ENCODE data around the gene PWWP2A. TPM values are rescaled to one million over a fixed set of nuclear protein-coding genes. Genes with fewer than 3 reads are reported as not detected.
"Not testable (repeated sequence)": the region's sequence is repeated elsewhere in the genome, so short reads cannot be mapped to it uniquely, and the experiment has no call there.

The PWWP2A gene
- polyA plus RNA-seq, 1 experiment = 15.1 TPM

DNA sequence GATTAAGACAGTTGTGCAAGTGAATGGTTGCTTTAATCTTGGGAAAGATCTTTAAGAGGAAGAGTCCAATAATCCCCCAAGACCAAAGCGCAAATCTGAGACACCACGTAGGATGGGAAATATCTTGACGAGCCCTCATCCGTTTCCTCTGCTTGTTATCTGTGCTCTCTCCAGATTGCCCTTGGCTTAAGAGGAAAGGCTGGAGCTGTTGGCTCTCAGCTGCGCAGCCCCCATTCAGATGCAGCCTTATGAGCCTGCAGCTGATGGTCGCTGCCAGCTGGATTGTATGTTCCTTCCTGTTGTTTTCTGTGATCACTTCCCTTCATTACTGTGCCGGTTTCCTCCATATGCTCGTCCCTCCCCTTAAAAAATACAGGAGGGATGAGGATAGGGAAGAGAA, 47.7 kb downstream of the PWWP2A start:
- no peak overlapping the region for H3K27ac ChIP-seq (ENCODE audit: low read depth, low read length)
- no peaks in the 10 kb centered on the region for H3K9me3 ChIP-seq (ENCODE audit: control insufficient read depth, insufficient read depth, low read length)
- TF ChIP-seq, protein P1, sequence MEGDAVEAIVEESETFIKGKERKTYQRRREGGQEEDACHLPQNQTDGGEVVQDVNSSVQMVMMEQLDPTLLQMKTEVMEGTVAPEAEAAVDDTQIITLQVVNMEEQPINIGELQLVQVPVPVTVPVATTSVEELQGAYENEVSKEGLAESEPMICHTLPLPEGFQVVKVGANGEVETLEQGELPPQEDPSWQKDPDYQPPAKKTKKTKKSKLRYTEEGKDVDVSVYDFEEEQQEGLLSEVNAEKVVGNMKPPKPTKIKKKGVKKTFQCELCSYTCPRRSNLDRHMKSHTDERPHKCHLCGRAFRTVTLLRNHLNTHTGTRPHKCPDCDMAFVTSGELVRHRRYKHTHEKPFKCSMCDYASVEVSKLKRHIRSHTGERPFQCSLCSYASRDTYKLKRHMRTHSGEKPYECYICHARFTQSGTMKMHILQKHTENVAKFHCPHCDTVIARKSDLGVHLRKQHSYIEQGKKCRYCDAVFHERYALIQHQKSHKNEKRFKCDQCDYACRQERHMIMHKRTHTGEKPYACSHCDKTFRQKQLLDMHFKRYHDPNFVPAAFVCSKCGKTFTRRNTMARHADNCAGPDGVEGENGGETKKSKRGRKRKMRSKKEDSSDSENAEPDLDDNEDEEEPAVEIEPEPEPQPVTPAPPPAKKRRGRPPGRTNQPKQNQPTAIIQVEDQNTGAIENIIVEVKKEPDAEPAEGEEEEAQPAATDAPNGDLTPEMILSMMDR (IDR thresholded peaks at IDR 0.05; ENCODE audit: low read depth, low read length) = no peak
- no peaks in the 10 kb centered on the region for H3K27me3 ChIP-seq (ENCODE audit: control insufficient read depth, insufficient read depth, low read length)
- CTCF ChIA-PET = interaction anchor here (1.0 to 2.0 kb wide), 3 partner anchors 10 to 50 kb away, joined by 3 to 8 read pairs (median 3); no protein-coding TSS in a partner anchor
- no peak for DNase-seq (ENCODE audit: low read depth, low spot score)
- no peak overlapping the region for H3K4me3 ChIP-seq (ENCODE audit: low read depth, low read length)
- POLR2A ChIA-PET = interaction anchor here (0.6 kb wide), 1 partner anchor 33 kb away, joined by 3 read pairs; no protein-coding TSS in a partner anchor

DNA sequence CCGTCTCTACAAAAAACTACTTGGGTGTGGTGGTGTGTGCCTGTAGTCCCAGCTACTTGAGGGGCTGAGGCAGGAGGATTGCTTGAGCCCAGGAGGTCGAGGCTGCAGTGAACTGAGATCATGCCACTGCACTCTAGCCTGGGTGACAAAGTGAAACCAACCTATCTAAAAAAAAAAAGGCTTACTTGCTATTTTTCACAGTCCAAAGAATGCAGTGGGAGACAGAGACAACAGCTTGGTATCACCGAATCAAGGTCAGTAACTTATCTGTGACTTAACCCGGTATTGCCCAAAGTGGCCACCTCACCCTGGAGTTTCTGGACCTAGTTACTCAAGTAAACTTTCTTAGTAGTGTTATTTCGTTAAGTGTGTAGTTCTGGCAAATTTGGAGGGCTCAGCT, 50.1 kb downstream of the PWWP2A start:
- H3K4me3 ChIP-seq (ENCODE audit: low read depth, low read length); H3K27me3 ChIP-seq (ENCODE audit: control insufficient read depth, insufficient read depth, low read length); H3K9me3 ChIP-seq (ENCODE audit: control insufficient read depth, insufficient read depth, low read length); H3K27ac ChIP-seq (ENCODE audit: low read depth, low read length); DNase-seq (ENCODE audit: low read depth, low spot score): not testable (repeated sequence)
- ChIA-PET CTCF (interaction anchor here (1.0 kb wide), 1 partner anchor 12 kb away, joined by 3 read pairs; no protein-coding TSS in a partner anchor), POLR2A (interaction anchor here (1.3 kb wide), 1 partner anchor 11 kb away, joined by 3 read pairs; no protein-coding TSS in a partner anchor)

DNA sequence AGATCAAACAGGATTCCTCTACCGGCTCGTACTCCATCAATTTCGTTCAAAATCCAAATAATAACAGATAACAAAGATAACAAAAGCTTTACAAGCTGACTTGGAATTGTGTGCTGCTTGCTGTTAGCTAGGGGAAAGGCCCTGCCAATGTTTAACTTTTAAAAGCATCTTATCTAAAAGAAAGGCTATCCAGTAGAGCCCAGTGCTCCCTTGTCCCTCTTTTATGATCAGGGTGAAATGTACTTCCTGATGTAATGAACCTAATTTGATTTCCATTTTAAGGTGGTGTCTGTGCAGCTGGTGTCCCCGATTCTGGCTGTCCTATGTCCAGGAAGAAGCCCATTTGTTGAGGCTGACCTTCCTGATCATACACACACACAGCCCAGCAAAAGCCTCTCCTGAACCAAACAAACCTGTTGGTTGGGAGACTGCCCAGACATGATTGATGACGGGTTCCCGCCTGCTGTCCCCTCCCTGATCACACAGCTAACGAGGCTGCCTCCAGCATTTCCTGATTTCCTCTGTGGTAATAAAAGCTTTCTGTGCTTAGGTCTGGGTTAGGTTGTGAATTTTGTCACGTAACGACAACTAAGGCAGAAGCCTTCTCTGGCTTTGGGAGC, 54.1 kb downstream of the PWWP2A start:
- Histone ChIP-seq H3K9me3 (ENCODE audit: control insufficient read depth, insufficient read depth, low read length) (no peaks in the 10 kb centered on the region), H3K4me3 (ENCODE audit: low read depth, low read length) (no peak overlapping the region), H3K27me3 (ENCODE audit: control insufficient read depth, insufficient read depth, low read length) (no peaks in the 10 kb centered on the region), H3K27ac (ENCODE audit: low read depth, low read length) (no peak overlapping the region)
- CTCF ChIA-PET = interaction anchor here (1.2 kb wide), 1 partner anchor 43 kb away, joined by 8 read pairs; no protein-coding TSS in a partner anchor
- DNase-seq (ENCODE audit: low read depth, low spot score) = no peak
- TF ChIP-seq, protein P1 (IDR thresholded peaks at IDR 0.05; ENCODE audit: low read depth, low read length) = no peak
- POLR2A ChIA-PET = no interaction called here

DNA sequence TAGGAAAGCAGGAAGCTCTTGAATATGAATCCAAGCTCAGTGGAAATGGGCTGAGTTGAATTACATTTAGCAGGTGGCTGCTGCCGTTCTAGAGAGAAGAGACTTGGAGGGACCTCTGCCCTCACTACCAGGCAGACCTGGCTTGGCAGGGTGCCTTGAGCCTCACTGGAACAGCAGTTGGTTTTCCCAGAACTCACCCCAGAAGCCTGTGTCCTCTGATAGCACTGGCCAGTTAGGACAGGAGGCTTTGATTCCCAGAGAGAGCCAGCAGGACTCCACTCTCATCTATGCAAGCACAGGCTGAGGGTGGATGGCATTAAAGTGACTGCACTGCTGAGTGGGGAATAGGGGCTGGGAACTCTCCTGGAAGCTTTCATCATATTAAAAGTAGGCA, 54.8 kb downstream of the PWWP2A start:
- Histone ChIP-seq H3K4me3 (ENCODE audit: low read depth, low read length) (no peak overlapping the region), H3K9me3 (ENCODE audit: control insufficient read depth, insufficient read depth, low read length) (no peaks in the 10 kb centered on the region), H3K27me3 (ENCODE audit: control insufficient read depth, insufficient read depth, low read length) (no peaks in the 10 kb centered on the region), H3K27ac (ENCODE audit: low read depth, low read length) (no peak overlapping the region)
- ChIA-PET POLR2A (no interaction called here), CTCF (interaction anchor here (1.4 to 1.6 kb wide), 2 partner anchors 42 to 281 kb away, joined by 3 to 5 read pairs; no protein-coding TSS in a partner anchor)
- no peak for DNase-seq (ENCODE audit: low read depth, low spot score)
- TF ChIP-seq, protein P1 (IDR thresholded peaks at IDR 0.05; ENCODE audit: low read depth, low read length) = no peak

DNA sequence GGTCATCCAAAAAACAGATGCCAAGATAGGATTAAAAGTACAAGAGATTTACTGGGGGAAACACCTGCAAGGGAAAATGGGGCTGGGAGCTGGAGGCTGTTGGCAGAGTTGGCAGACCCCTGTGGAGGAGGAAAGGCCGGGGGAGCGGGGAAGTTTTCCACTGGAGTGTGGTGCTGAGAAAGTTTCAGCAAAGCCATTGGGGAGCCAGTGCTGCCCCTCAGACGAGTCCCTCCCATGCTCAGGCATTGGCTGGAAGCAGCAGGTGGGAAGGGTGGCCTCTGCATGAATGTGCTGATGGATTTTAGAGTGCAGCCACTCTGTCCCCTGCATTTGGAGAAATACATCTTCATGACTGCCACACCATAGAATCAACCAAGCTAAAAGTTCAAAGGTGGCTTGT, 57.5 kb downstream of the PWWP2A start:
- POLR2A ChIA-PET = no interaction called here
- CTCF ChIA-PET = interaction anchor here (0.7 kb wide), 1 partner anchor 745 kb away, joined by 4 read pairs; no protein-coding TSS in a partner anchor
- TF ChIP-seq, protein P1 (IDR thresholded peaks at IDR 0.05; ENCODE audit: low read depth, low read length) = no peak
- Histone ChIP-seq H3K9me3 (ENCODE audit: control insufficient read depth, insufficient read depth, low read length) (no peaks in the 10 kb centered on the region; the same call in 1 of the 2 replicates), H3K4me3 (ENCODE audit: low read depth, low read length) (no peak overlapping the region), H3K27ac (ENCODE audit: low read depth, low read length) (peak overlapping the region; percentile 21), H3K27me3 (ENCODE audit: control insufficient read depth, insufficient read depth, low read length) (no peaks in the 10 kb centered on the region)
- no peak for DNase-seq (ENCODE audit: low read depth, low spot score)

All from AG04450 (cell line).